GM21737 (cell line): ENCODE results near the gene PRPF38A.
A peak's percentile ranks its signal among the peaks of the same experiment; 100 is the strongest.

Experiments
- ATAC-seq: cut with Tn5 transposase; IDR thresholded peaks from one replicate; pipeline ENCODE4 v1.9.1; 2021; ENCODE audit warnings: mild to moderate bottlenecking, moderate library complexity; ENCODE audit not compliant: unreplicated experiment

Gene PRPF38A

GRCh38 chr1:52399629-52400028 lies 4.8 kb upstream of the PRPF38A start:
- ATAC-seq, result no peak

- no peak for ATAC-seq
Measured at GRCh38 chr1:52400131-52400530, 4.3 kb upstream of the PRPF38A start.

GRCh38 chr1:52402860-52403240 lies 1.6 kb upstream of the PRPF38A start:
- no peak for ATAC-seq

GRCh38 chr1:52403566-52404115 lies 761 bp upstream of the PRPF38A start:
- ATAC-seq, result peak; percentile 34

- no peak for ATAC-seq
Measured at GRCh38 chr1:52404975-52405338, 555 bp downstream of the PRPF38A start.

GRCh38 chr1:52413410-52413989 lies 9.1 kb downstream of the PRPF38A start:
- ATAC-seq, result no peak

- ATAC-seq, result no peak
Measured at GRCh38 chr1:52414942-52415341, 10.5 kb downstream of the PRPF38A start.

- no peak for ATAC-seq
Measured at GRCh38 chr1:52416811-52417210, 12.4 kb downstream of the PRPF38A start.

GRCh38 chr1:52420713-52421112 lies 16.3 kb downstream of the PRPF38A start:
- no peak for ATAC-seq

GRCh38 chr1:52423055-52423454 lies 18.7 kb downstream of the PRPF38A start:
- no peak for ATAC-seq

GRCh38 chr1:52423771-52424170 lies 19.4 kb downstream of the PRPF38A start:
- no peak for ATAC-seq

GRCh38 chr1:52424231-52424636 lies 19.8 kb downstream of the PRPF38A start:
- ATAC-seq, result no peak

GRCh38 chr1:52424813-52425212 lies 20.4 kb downstream of the PRPF38A start:
- ATAC-seq, result no peak

GRCh38 chr1:52426371-52426770 lies 22.0 kb downstream of the PRPF38A start:
- ATAC-seq, result no peak

GRCh38 chr1:52427152-52427551 lies 22.8 kb downstream of the PRPF38A start:
- no peak for ATAC-seq

- no peak for ATAC-seq
Measured at GRCh38 chr1:52432807-52433206, 28.4 kb downstream of the PRPF38A start.

GRCh38 chr1:52435211-52435610 lies 30.8 kb downstream of the PRPF38A start:
- ATAC-seq, result no peak

GRCh38 chr1:52435650-52436049 lies 31.2 kb downstream of the PRPF38A start:
- no peak for ATAC-seq

GRCh38 chr1:52436817-52437216 lies 32.4 kb downstream of the PRPF38A start:
- no peak for ATAC-seq

- ATAC-seq, result no peak
Measured at GRCh38 chr1:52439976-52440375, 35.6 kb downstream of the PRPF38A start.

GRCh38 chr1:52444463-52444862 lies 40.1 kb downstream of the PRPF38A start:
- ATAC-seq, result no peak

GRCh38 chr1:52454127-52454526 lies 49.7 kb downstream of the PRPF38A start:
- ATAC-seq, result no peak

GRCh38 chr1:52454779-52455178 lies 50.4 kb downstream of the PRPF38A start:
- ATAC-seq, result no peak
